K562 (cell line): ENCODE data around the gene CCDC3. TPM values are rescaled to one million over a fixed set of nuclear protein-coding genes. Genes with fewer than 3 reads are reported as not detected.

Experiments
- ATAC-seq: fragments of 200-7000 bp; cut with Tn5 transposase; 3 replicates; pipeline ENCODE4 v1.9.1; 2020; ENCODE audit warnings: moderate library complexity
- BruUV-seq: library from RNA; stranded (reverse); fragments of 400-500 nt; replicated peaks from 2 replicates; lab custom pipeline; 2021; lab: Mats Ljungman, UMichigan
- CTCF ChIA-PET: fragments of 300-600 bp; formaldehyde crosslinking; extraction: SDS; loops from one replicate; lab custom pipeline; 2021; ENCODE audit warnings: low intra/inter-chr PET ratio; lab: Yijun Ruan, JAX
- POLR2A ChIA-PET: fragments of 300-600, 350-650 bp; sonication (Branson Sonifier 250); formaldehyde crosslinking; extraction: SDS; loops from one replicate; lab custom pipeline; 2021; ENCODE audit warnings: antibody characterized with exemption, inconsistent platforms; lab: Yijun Ruan, JAX
- DNase-seq, 4 experiments: peaks; one replicate each; pipeline versions ENCODE4 v3.0.0 to v3.0.0-alpha.2; 2011 to 2018; ENCODE audit warnings: low spot score in 3 of 4, mixed read lengths in 3 of 4; ENCODE audit errors: extremely low read depth in 1 of 4
- FAIRE-seq: peaks from 2 replicates; lab custom pipeline; 2011; peaks lifted over from hg19 to GRCh38; lab: Jason Lieb, UNC
- H2AFZ ChIP-seq: 2 replicates; pipeline ENCODE4 v1.6.0; 2011; ENCODE audit warnings: low read depth, low read length, control low read depth, inconsistent platforms
- H3K27ac ChIP-seq: fragments of 200-600 bp; 3 replicates; pipeline ENCODE4 v1.8.0; 2011; ENCODE audit warnings: low read depth, mild to moderate bottlenecking, control low read depth, inconsistent platforms, low read length, moderate library complexity, mixed read lengths; ENCODE audit errors: extremely low read depth
- H3K27me3 ChIP-seq, 2 experiments: fragments of 300-600 bp in 1 of 2; 2 replicates in 1 of 2; 3 replicates in 1 of 2; pipeline versions ENCODE4 v1.6.0 to v1.8.0; 2011; ENCODE audit warnings: inconsistent platforms in 2 of 2, low read length in 2 of 2, mild to moderate bottlenecking in 1 of 2, mixed read lengths in 1 of 2, moderate library complexity in 1 of 2; ENCODE audit not compliant: control insufficient read depth in 2 of 2, insufficient read depth in 2 of 2
- H3K36me3 ChIP-seq: fragments of 300-600 bp; 3 replicates; pipeline ENCODE4 v1.8.0; 2011; ENCODE audit warnings: mild to moderate bottlenecking, low read length, inconsistent platforms; ENCODE audit not compliant: control insufficient read depth, insufficient read depth
- H3K4me1 ChIP-seq, 2 experiments: fragments of 200-600 bp in 1 of 2; replicated peaks in 1 of 2; 2 replicates in 1 of 2; 3 replicates in 1 of 2; pipeline versions ENCODE4 v1.5.1 to v1.8.0; 2011; ENCODE audit warnings: inconsistent platforms in 2 of 2, low read length in 2 of 2, mild to moderate bottlenecking in 1 of 2, mixed read lengths in 1 of 2, moderate library complexity in 1 of 2; ENCODE audit not compliant: control insufficient read depth in 2 of 2, insufficient read depth in 2 of 2
- H3K4me2 ChIP-seq: 2 replicates; pipeline ENCODE4 v1.6.1; 2011; ENCODE audit warnings: low read length, control low read depth, inconsistent platforms, mixed read lengths; ENCODE audit not compliant: insufficient read depth
- H3K4me3 ChIP-seq: fragments of 200-600 bp; sonication (generic), shearing (Covaris generic); 2 replicates; pipeline ENCODE4 v1.5.1; 2016; ENCODE audit warnings: control low read depth, inconsistent platforms
- H3K79me2 ChIP-seq: fragments of 200-600 bp; 3 replicates; pipeline ENCODE4 v1.8.0; 2011; ENCODE audit warnings: low read length, inconsistent platforms; ENCODE audit not compliant: control insufficient read depth, insufficient read depth
- H3K9ac ChIP-seq, 2 experiments: 2 replicates each; pipeline versions ENCODE4 v1.6.0 to v1.6.1; 2011; ENCODE audit warnings: low read depth in 2 of 2, low read length in 2 of 2, control low read depth in 1 of 2, inconsistent platforms in 1 of 2, mild to moderate bottlenecking in 1 of 2, mixed read lengths in 1 of 2; ENCODE audit not compliant: insufficient read depth in 1 of 2
- H3K9me1 ChIP-seq: one replicate; pipeline ENCODE4 v1.6.0; 2011; ENCODE audit warnings: inconsistent platforms, mild to moderate bottlenecking, low read length, moderate library complexity; ENCODE audit not compliant: control insufficient read depth, insufficient read depth
- H3K9me3 ChIP-seq: replicated peaks from 2 replicates; pipeline ENCODE4 v1.5.1; 2011; ENCODE audit warnings: low read depth, low read length, inconsistent platforms; ENCODE audit not compliant: control insufficient read depth, insufficient read depth
- H4K20me1 ChIP-seq: replicated peaks from 2 replicates; pipeline ENCODE4 v1.6.1; 2011; ENCODE audit warnings: low read length, inconsistent platforms, mixed read lengths; ENCODE audit not compliant: control insufficient read depth, insufficient read depth
- EGR1 ChIP-seq: fragments of 450-650 bp; conservative IDR thresholded peaks from 2 replicates; pipeline ENCODE4 v1.6.1; 2017; ENCODE audit warnings: mild to moderate bottlenecking
- GATAD2A ChIP-seq: fragments of 450-650 bp; IDR thresholded peaks from 2 replicates; pipeline ENCODE4 v1.6.1; 2017
- LARP7 ChIP-seq: fragments of 450-650 bp; IDR thresholded peaks from 2 replicates; pipeline ENCODE4 v1.6.1; 2016
- MEIS2 ChIP-seq: fragments of 450-650 bp; IDR thresholded peaks from 2 replicates; pipeline ENCODE4 v1.6.1; 2014; ENCODE audit warnings: mild to moderate bottlenecking; ENCODE audit not compliant: partially characterized antibody
- NFATC3 ChIP-seq: fragments of 450-650 bp; IDR thresholded peaks from 2 replicates; pipeline ENCODE4 v1.6.1; 2017; ENCODE audit warnings: mild to moderate bottlenecking
- PML ChIP-seq: IDR thresholded peaks from 2 replicates; pipeline ENCODE4 v1.6.1; 2012; ENCODE audit warnings: low read length, inconsistent platforms
- ZNF133 ChIP-seq: fragments of 250-450 bp; sonication (Bioruptor Pico); IDR thresholded peaks from 2 replicates; pipeline ENCODE4 v1.4.0; 2020; ENCODE audit warnings: mild to moderate bottlenecking
- WGBS: fragments of 100-300 bp; shearing (Covaris generic); methylation state at CpG from one replicate; pipeline ENCODE4 v1.1.6; 2016; ENCODE audit warnings: low coverage, mixed read lengths; ENCODE audit not compliant: insufficient coverage; ENCODE audit errors: missing lambda C conversion rate; 5-methylcytosine and 5-hydroxymethylcytosine counted together
- in situ Hi-C: fragments of 300-500 bp; cut with MboI; formaldehyde crosslinking; loops from 4 replicates; pipeline ENCODE4 v1.15.0; 2018; ENCODE audit warnings: inconsistent platforms, mixed read lengths
- intact Hi-C: fragments of 100-400 bp; cut with micrococcal nuclease; formaldehyde crosslinking; loops from 2 replicates; pipeline ENCODE4 v1.14.2; 2022
- polyA plus RNA-seq, 8 experiments: library from polyadenylated mRNA; depleted of rRNA in 4 of 8; stranded (reverse) in 5 of 8; unstranded in 3 of 8; fragments of >200 nt; fragmentation: Nextera tagmentation in 2 of 8; fragmentation: Illumina TruSeq in 1 of 8; extraction: Ambion mirVana in 2 of 8; extraction: Trizol in 1 of 8; gene quantifications; 2 replicates each; pipeline versions ENCODE4 v1.2.1 to v1.2.3, GENCODE V29; 2011 to 2014; ENCODE audit warnings: inconsistent platforms in 1 of 8, missing spikeins in 1 of 8
- total RNA-seq, 7 experiments: library from RNA; depleted of rRNA in 6 of 7; stranded (reverse); fragments of >200 nt in 6 of 7; fragmentation: Illumina TruSeq in 2 of 7; extraction: Trizol in 2 of 7; gene quantifications; 2 replicates each; pipeline versions ENCODE4 v1.2.1 to v1.2.3, GENCODE V29; 2011 to 2021; ENCODE audit warnings: low replicate concordance in 1 of 7
- TF ChIP-seq, protein P1 (sequence below), 2 experiments: fragments of 450-650 bp in 1 of 2; sonication (generic) in 1 of 2; formaldehyde crosslinking in 1 of 2; IDR thresholded peaks; 2 replicates each; pipeline versions ENCODE4 v1.7.1 to v1.9.0; 2016 to 2022; ENCODE audit warnings: inconsistent platforms in 1 of 2, mild to moderate bottlenecking in 1 of 2, missing genetic modification reagents in 1 of 2
- TF ChIP-seq, protein P2 (sequence below): fragments of 250-450 bp; sonication (Bioruptor Pico); IDR thresholded peaks from 2 replicates; pipeline ENCODE4 v1.4.0; 2020; ENCODE audit warnings: mild to moderate bottlenecking, moderate library complexity

Gene CCDC3
- total and polyA plus RNA-seq, 9 of the 15 experiments (the other 6 are each of a cell fraction or from before 2014, with no cell fraction given) = not detected

DNA sequence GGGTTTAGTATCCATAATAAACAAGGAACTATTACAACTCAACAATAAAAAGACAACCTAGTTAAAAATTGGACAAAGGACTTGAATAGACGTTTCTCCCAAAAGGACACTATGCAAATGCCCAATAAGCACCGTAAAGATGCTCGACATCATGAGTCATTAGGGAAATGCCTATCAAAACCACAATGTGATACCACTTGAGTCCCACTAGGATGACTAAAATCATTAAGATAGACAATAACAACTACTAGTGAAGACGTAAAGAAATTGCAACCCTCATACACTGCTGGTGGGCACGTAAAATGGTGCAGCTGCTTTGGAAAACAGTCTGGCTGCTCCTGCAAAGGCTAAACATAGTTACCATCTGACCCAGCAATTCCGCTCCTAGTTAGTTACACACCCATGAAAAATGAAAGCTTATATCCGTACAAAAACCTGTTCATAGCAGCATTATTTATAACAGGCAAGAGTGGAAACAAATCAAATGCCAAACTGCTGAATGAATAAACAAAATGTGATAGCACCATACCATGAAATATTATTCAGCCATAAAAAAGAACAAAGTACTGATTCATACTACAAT, 17.3 kb downstream of the CCDC3 start:
- ChIA-PET CTCF (no interaction called here), POLR2A (no interaction called here)
- ATAC-seq (no peak), DNase-seq (no peak), FAIRE-seq (no peak)
- Histone ChIP-seq H3K4me2 (no peak overlapping the region), H3K36me3 (no peaks in the 10 kb centered on the region), H2AFZ (no peak overlapping the region), H3K79me2 (no peaks in the 10 kb centered on the region), H3K9ac (no peak overlapping the region), H3K27me3 (peaks cover 2 to 19% of the 10 kb centered on the region in 2 experiments; a peak in 2 of 5 replicates), H3K4me1 (no peaks in the 10 kb centered on the region), H3K9me1 (no peaks in the 10 kb centered on the region), H3K9me3 (no peaks in the 10 kb centered on the region), H3K27ac (no peak overlapping the region), H4K20me1 (no peaks in the 10 kb centered on the region), H3K4me3 (no peak overlapping the region)
- intact Hi-C loops (no loop called here), in situ Hi-C loops (no loop called here)
- no TSS peak for BruUV-seq
- WGBS = 3% methylated on average over 7 of the region's 7 CpGs
- TF ChIP-seq LARP7 (no peak), PML (no peak), ZNF133 (CRISPR knock-in tag) (no peak), GATAD2A (no peak), NFATC3 (no peak), MEIS2 (no peak), EGR1 (no peak)
- TF ChIP-seq, protein P1, sequence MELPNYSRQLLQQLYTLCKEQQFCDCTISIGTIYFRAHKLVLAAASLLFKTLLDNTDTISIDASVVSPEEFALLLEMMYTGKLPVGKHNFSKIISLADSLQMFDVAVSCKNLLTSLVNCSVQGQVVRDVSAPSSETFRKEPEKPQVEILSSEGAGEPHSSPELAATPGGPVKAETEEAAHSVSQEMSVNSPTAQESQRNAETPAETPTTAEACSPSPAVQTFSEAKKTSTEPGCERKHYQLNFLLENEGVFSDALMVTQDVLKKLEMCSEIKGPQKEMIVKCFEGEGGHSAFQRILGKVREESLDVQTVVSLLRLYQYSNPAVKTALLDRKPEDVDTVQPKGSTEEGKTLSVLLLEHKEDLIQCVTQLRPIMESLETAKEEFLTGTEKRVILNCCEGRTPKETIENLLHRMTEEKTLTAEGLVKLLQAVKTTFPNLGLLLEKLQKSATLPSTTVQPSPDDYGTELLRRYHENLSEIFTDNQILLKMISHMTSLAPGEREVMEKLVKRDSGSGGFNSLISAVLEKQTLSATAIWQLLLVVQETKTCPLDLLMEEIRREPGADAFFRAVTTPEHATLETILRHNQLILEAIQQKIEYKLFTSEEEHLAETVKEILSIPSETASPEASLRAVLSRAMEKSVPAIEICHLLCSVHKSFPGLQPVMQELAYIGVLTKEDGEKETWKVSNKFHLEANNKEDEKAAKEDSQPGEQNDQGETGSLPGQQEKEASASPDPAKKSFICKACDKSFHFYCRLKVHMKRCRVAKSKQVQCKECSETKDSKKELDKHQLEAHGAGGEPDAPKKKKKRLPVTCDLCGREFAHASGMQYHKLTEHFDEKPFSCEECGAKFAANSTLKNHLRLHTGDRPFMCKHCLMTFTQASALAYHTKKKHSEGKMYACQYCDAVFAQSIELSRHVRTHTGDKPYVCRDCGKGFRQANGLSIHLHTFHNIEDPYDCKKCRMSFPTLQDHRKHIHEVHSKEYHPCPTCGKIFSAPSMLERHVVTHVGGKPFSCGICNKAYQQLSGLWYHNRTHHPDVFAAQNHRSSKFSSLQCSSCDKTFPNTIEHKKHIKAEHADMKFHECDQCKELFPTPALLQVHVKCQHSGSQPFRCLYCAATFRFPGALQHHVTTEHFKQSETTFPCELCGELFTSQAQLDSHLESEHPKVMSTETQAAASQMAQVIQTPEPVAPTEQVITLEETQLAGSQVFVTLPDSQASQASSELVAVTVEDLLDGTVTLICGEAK (IDR thresholded peaks at IDR 0.05) = no peak
- TF ChIP-seq, protein P1 (CRISPR knock-in tag; IDR thresholded peaks at IDR 0.05) = no peak
- TF ChIP-seq, protein P2, sequence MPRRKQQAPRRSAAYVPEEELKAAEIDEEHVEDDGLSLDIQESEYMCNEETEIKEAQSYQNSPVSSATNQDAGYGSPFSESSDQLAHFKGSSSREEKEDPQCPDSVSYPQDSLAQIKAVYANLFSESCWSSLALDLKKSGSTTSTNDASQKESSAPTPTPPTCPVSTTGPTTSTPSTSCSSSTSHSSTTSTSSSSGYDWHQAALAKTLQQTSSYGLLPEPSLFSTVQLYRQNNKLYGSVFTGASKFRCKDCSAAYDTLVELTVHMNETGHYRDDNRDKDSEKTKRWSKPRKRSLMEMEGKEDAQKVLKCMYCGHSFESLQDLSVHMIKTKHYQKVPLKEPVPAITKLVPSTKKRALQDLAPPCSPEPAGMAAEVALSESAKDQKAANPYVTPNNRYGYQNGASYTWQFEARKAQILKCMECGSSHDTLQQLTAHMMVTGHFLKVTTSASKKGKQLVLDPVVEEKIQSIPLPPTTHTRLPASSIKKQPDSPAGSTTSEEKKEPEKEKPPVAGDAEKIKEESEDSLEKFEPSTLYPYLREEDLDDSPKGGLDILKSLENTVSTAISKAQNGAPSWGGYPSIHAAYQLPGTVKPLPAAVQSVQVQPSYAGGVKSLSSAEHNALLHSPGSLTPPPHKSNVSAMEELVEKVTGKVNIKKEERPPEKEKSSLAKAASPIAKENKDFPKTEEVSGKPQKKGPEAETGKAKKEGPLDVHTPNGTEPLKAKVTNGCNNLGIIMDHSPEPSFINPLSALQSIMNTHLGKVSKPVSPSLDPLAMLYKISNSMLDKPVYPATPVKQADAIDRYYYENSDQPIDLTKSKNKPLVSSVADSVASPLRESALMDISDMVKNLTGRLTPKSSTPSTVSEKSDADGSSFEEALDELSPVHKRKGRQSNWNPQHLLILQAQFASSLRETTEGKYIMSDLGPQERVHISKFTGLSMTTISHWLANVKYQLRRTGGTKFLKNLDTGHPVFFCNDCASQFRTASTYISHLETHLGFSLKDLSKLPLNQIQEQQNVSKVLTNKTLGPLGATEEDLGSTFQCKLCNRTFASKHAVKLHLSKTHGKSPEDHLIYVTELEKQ (CRISPR knock-in tag) = no peak
